PFSK-1 (cell line): ENCODE data around the gene MYH6.

Experiments used
- POLR2AphosphoS5 ChIP-seq: IDR thresholded peaks from 2 replicates; pipeline ENCODE4 v1.6.1; 2012; ENCODE audit warnings: low read depth, mild to moderate bottlenecking, control low read depth, low read length, moderate library complexity
- REST ChIP-seq, 2 experiments: IDR thresholded peaks; 2 replicates each; pipeline versions ENCODE4 v1.6.1 to v1.8.0; 2011 to 2012; ENCODE audit warnings: low read depth in 2 of 2, low read length in 2 of 2, control low read depth in 1 of 2, inconsistent platforms in 1 of 2, mild to moderate bottlenecking in 1 of 2, moderate library complexity in 1 of 2; ENCODE audit not compliant: insufficient read depth in 1 of 2
- SIN3A ChIP-seq: IDR thresholded peaks from 2 replicates; pipeline ENCODE4 v1.6.1; 2012; ENCODE audit warnings: mild to moderate bottlenecking, low read length, moderate library complexity, borderline replicate concordance; ENCODE audit not compliant: insufficient read depth

- TF ChIP-seq REST (IDR thresholded peaks at IDR 0.05; ENCODE audit: insufficient read depth in 1 of 2, low read depth in 2 of 2, low read length in 2 of 2), result no peak
- TF ChIP-seq SIN3A, result no peak
- no peak for TF ChIP-seq POLR2AphosphoS5
Observed at GRCh38 chr14:23371865-23372264, 36.2 kb downstream of the MYH6 start.
